CD14-positive monocyte (primary cell): ENCODE results near the gene GNB5. TPM values are rescaled to one million over a fixed set of nuclear protein-coding genes. Genes with fewer than 3 reads are reported as not detected.

ENCODE experiments used
- DNase-seq, 3 donors: peaks; one replicate each; pipeline ENCODE4 v3.0.0-alpha.2; 2011 to 2022
- H2AFZ ChIP-seq: 2 replicates; pipeline ENCODE4 v1.6.0; 2012; ENCODE audit warnings: mild to moderate bottlenecking, low read depth, low read length, inconsistent platforms; ENCODE audit not compliant: insufficient read depth, poor library complexity, severe bottlenecking
- H3K27ac ChIP-seq, 2 donors: 1 replicate in 1 of 2; 2 replicates in 1 of 2; pipeline ENCODE4 v1.5.1; 2012 to 2013; ENCODE audit warnings: low read length in 2 of 2, control low read depth in 1 of 2, inconsistent platforms in 1 of 2, low read depth in 1 of 2, mild to moderate bottlenecking in 1 of 2
- H3K27me3 ChIP-seq, 2 donors: one replicate each; pipeline versions ENCODE4 v1.6.0 to v1.6.1; 2011 to 2013; ENCODE audit warnings: low read length in 2 of 2; ENCODE audit not compliant: control insufficient read depth in 2 of 2, insufficient read depth in 2 of 2
- H3K36me3 ChIP-seq, 2 donors: replicated peaks in 1 of 2; 1 replicate in 1 of 2; 2 replicates in 1 of 2; pipeline versions ENCODE4 v1.5.1 to v1.6.1; 2012 to 2013; ENCODE audit warnings: low read length in 2 of 2, control low read depth in 1 of 2, inconsistent platforms in 1 of 2, mild to moderate bottlenecking in 1 of 2; ENCODE audit not compliant: insufficient read depth in 2 of 2, control insufficient read depth in 1 of 2
- H3K4me1 ChIP-seq, 2 donors: 1 replicate in 1 of 2; 2 replicates in 1 of 2; pipeline versions ENCODE4 v1.5.1 to v1.6.1; 2012 to 2013; ENCODE audit warnings: low read length in 2 of 2, control low read depth in 1 of 2, inconsistent platforms in 1 of 2, mild to moderate bottlenecking in 1 of 2, moderate library complexity in 1 of 2; ENCODE audit not compliant: insufficient read depth in 2 of 2, control insufficient read depth in 1 of 2
- H3K4me2 ChIP-seq: replicated peaks from 2 replicates; pipeline ENCODE3; 2012; ENCODE audit warnings: low read length, moderate library complexity, mild to moderate bottlenecking; ENCODE audit not compliant: poor library complexity, severe bottlenecking; ENCODE audit errors: extremely low read depth
- H3K4me3 ChIP-seq, 3 experiments: fragments of 200-600 bp in 1 of 3; sonication (generic) in 1 of 3; replicated peaks in 1 of 3; 1 replicate in 2 of 3; 2 replicates in 1 of 3; pipeline ENCODE4 v1.5.1; 2011 to 2013; ENCODE audit warnings: low read length in 3 of 3, mild to moderate bottlenecking in 3 of 3, control low read depth in 2 of 3, low read depth in 2 of 3, inconsistent platforms in 1 of 3, moderate library complexity in 1 of 3
- H3K79me2 ChIP-seq: 2 replicates; pipeline ENCODE4 v1.6.0; 2012; ENCODE audit warnings: mild to moderate bottlenecking, control low read depth, inconsistent platforms, low read length, moderate library complexity; ENCODE audit not compliant: insufficient read depth
- H3K9ac ChIP-seq: 2 replicates; pipeline ENCODE4 v1.6.0; 2017; ENCODE audit warnings: low read length, mild to moderate bottlenecking; ENCODE audit not compliant: insufficient read depth, poor library complexity, severe bottlenecking
- H3K9me3 ChIP-seq, 2 donors: replicated peaks in 1 of 2; 1 replicate in 1 of 2; 2 replicates in 1 of 2; pipeline versions ENCODE4 v1.5.1 to v1.6.1; 2012 to 2013; ENCODE audit warnings: low read length in 2 of 2, control low read depth in 1 of 2; ENCODE audit not compliant: control insufficient read depth in 1 of 2, insufficient read depth in 1 of 2
- H4K20me1 ChIP-seq: 2 replicates; pipeline ENCODE4 v1.6.0; 2012; ENCODE audit warnings: mild to moderate bottlenecking, low read length, control low read depth, moderate library complexity; ENCODE audit not compliant: insufficient read depth
- H3K27ac Mint-ChIP-seq, 7 donors: one replicate each; pipeline ENCODE4 v1.8.0; 2020; ENCODE audit warnings: mild to moderate bottlenecking in 7 of 7, mixed read lengths in 7 of 7, moderate library complexity in 6 of 7, inconsistent platforms in 2 of 7
- H3K27me3 Mint-ChIP-seq, 3 donors: one replicate each; pipeline ENCODE4 v1.8.0; 2021 to 2022; ENCODE audit warnings: low read depth in 3 of 3, mild to moderate bottlenecking in 3 of 3, mixed read lengths in 3 of 3, moderate library complexity in 3 of 3, inconsistent platforms in 1 of 3
- H3K36me3 Mint-ChIP-seq, 2 donors: one replicate each; pipeline ENCODE4 v1.8.0; 2020; ENCODE audit warnings: mixed read lengths in 2 of 2, inconsistent platforms in 1 of 2, mild to moderate bottlenecking in 1 of 2
- H3K4me1 Mint-ChIP-seq: one replicate; pipeline ENCODE4 v1.8.0; 2020; ENCODE audit warnings: mild to moderate bottlenecking, mixed read lengths
- H3K4me3 Mint-ChIP-seq, 2 donors: one replicate each; pipeline ENCODE4 v1.8.0; 2020; ENCODE audit warnings: mild to moderate bottlenecking in 2 of 2, mixed read lengths in 2 of 2, moderate library complexity in 1 of 2
- H3K9me3 Mint-ChIP-seq, 7 donors: one replicate each; pipeline ENCODE4 v1.8.0; 2020 to 2022; ENCODE audit warnings: mixed read lengths in 7 of 7, mild to moderate bottlenecking in 6 of 7, moderate library complexity in 6 of 7, inconsistent platforms in 2 of 7
- CTCF ChIP-seq: fragments of 200-600 bp; IDR thresholded peaks from one replicate; pipeline ENCODE4 v1.8.0; 2022; ENCODE audit warnings: antibody characterized with exemption, mild to moderate bottlenecking
- WGBS: methylation state at CpG from one replicate; pipeline ENCODE4 v1.1.5; 2013; ENCODE audit warnings: missing lambda C conversion rate; ENCODE audit not compliant: insufficient coverage; 5-methylcytosine and 5-hydroxymethylcytosine counted together
- intact Hi-C, 2 donors: fragments of 100-400 bp; cut with micrococcal nuclease; formaldehyde crosslinking; loops; one replicate each; pipeline versions ENCODE4 v1.15.0 to v1.15.1; 2023
- polyA plus RNA-seq, 3 donors: library from polyadenylated mRNA; depleted of rRNA in 1 of 3; unstranded in 2 of 3; stranded (reverse) in 1 of 3; fragments of 300-500 nt in 2 of 3; fragments of >200 nt in 1 of 3; fragmentation: Illumina TruSeq in 2 of 3; gene quantifications; 1 replicate in 2 of 3; 2 replicates in 1 of 3; pipeline ENCODE4 v1.2.3, GENCODE V29; 2012 to 2021

Gene GNB5
- polyA plus RNA-seq, 3 donors, result 3.1 to 5.4 (median 4.3) TPM

DNA sequence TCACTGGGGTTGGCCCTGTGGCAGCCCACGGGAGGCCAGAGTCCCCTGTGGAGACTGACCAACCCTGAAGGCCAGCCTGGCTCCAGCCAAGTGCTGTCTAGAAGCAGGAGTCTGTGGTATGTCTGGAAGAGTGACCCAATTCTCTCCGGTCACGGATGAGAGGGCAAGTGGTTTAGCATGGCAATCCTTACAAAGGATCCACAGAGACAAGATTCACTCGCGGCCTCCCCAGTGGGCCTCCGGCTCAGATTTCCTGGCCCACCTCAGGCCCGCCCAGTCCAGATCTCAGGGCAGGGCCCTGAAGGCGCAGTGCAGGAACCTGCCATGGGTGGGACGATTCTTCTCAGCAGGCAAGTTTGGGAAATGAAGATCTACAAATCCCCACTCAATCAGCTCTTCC is 73.6 kb downstream of the GNB5 start:
- Histone ChIP-seq H3K27ac (no peak overlapping the region), H3K79me2 (no peaks in the 10 kb centered on the region), H3K4me3 (no peak overlapping the region), H3K9me3 (no peaks in the 10 kb centered on the region), H2AFZ (no peak overlapping the region), H3K9ac (no peak overlapping the region), H3K4me2 (no peak overlapping the region), H4K20me1 (no peaks in the 10 kb centered on the region), H3K36me3 (no peaks in the 10 kb centered on the region), H3K27me3 (peaks cover 0 to 3% of the 10 kb centered on the region in 2 donors), H3K4me1 (peaks cover 2 to 9% of the 10 kb centered on the region in 2 donors)
- H3K9me3 Mint-ChIP-seq, result peaks cover 0 to 2% (median 0%) of the 10 kb centered on the region in 7 donors
- H3K27ac Mint-ChIP-seq, result peak overlapping the region in 2 of 7 donors; percentile 41 to 46
- no peak for DNase-seq
- H3K27me3 Mint-ChIP-seq, result peaks cover 8 to 9% (median 9%) of the 10 kb centered on the region in 3 donors
- TF ChIP-seq CTCF, result no peak
- intact Hi-C loops, result no loop called here
- WGBS, result 100% methylated on average over 3 of the region's 9 CpGs
- no peak overlapping the region for H3K4me3 Mint-ChIP-seq
- peaks cover 18% of the 10 kb centered on the region for H3K4me1 Mint-ChIP-seq
- no peaks in the 10 kb centered on the region for H3K36me3 Mint-ChIP-seq

GRCh38 chr15:52115598-52116427 is 75.4 kb downstream of the GNB5 start:
- H3K27ac Mint-ChIP-seq, result peak overlapping the region in 1 of 7 donors; percentile 5

More at GRCh38 chr15:52115598-52116427, 75.4 kb downstream of the GNB5 start:
- H3K4me1 Mint-ChIP-seq, result peaks cover 25% of the 10 kb centered on the region
- Histone ChIP-seq H3K36me3 (no peaks in the 10 kb centered on the region), H3K4me3 (no peak overlapping the region), H3K27ac (no peak overlapping the region), H3K4me1 (peaks cover 7 to 20% of the 10 kb centered on the region in 2 donors), H3K79me2 (no peaks in the 10 kb centered on the region), H3K4me2 (no peak overlapping the region), H4K20me1 (no peaks in the 10 kb centered on the region), H3K9ac (no peak overlapping the region), H3K27me3 (peaks cover 0 to 14% of the 10 kb centered on the region in 2 donors), H3K9me3 (no peaks in the 10 kb centered on the region), H2AFZ (no peak overlapping the region)
- no peaks in the 10 kb centered on the region for H3K36me3 Mint-ChIP-seq
- H3K9me3 Mint-ChIP-seq, result peaks cover 0 to 5% (median 0%) of the 10 kb centered on the region in 7 donors
- H3K4me3 Mint-ChIP-seq, result no peak overlapping the region
- 72% methylated on average over 4 of the region's 9 CpGs for WGBS
- intact Hi-C loops, result no loop called here
- no peak for DNase-seq
- H3K27me3 Mint-ChIP-seq, result peaks cover 17 to 24% (median 22%) of the 10 kb centered on the region in 3 donors
- no peak for TF ChIP-seq CTCF
